C4-2B (cell line): ENCODE measurements around the gene FCGR1A.
"Not testable (repeated sequence)": the region's sequence is repeated elsewhere in the genome, so short reads cannot be mapped to it uniquely, and the experiment has no call there.

ENCODE experiments used
- H3K27ac ChIP-seq: fragments of 450-650 bp; 2 replicates; pipeline ENCODE4 v1.5.1; 2017

Gene FCGR1A

DNA sequence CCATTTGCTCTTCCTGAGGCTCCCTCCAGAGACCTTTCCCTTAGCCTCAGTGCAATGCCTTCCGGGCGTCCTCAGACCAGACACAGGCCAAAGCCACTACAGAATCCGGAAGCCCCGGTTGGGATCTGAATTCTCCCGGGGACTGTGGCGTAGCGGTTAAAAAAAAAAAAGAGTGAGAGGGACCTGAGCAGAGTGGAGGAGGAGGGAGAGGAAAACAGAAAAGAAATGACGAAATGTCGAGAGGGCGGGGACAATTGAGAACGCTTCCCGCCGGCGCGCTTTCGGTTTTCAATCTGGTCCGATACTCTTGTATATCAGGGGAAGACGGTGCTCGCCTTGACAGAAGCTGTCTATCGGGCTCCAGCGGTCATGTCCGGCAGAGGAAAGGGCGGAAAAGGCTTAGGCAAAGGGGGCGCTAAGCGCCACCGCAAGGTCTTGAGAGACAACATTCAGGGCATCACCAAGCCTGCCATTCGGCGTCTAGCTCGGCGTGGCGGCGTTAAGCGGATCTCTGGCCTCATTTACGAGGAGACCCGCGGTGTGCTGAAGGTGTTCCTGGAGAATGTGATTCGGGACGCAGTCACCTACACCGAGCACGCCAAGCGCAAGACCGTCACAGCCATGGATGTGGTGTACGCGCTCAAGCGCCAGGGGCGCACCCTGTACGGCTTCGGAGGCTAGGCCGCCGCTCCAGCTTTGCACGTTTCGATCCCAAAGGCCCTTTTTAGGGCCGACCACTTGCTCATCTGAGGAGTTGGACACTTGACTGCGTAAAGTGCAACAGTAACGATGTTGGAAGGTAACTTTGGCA, 50.0 kb downstream of the FCGR1A start:
- H3K27ac ChIP-seq = not testable (repeated sequence)

DNA sequence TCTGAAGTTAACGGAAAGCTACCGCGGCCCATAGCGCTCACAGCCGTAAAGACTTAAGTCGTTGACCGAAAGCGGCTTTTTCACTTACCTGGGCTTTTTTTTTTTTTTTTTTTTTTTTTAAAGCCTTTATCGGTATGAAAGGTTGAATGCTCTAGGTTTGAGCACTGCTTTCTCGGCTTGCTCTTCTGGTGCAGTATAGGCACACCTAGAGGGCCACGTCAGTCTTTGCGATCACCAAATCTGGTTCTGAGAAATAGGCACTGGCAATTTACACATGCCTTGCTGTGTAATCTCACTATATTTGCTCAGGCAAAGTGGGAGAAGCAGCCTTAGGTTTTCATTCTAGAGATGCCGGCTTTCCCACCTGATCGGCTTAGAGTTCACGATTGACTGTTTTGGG, 50.6 kb downstream of the FCGR1A start:
- H3K27ac ChIP-seq = not testable (repeated sequence)

DNA sequence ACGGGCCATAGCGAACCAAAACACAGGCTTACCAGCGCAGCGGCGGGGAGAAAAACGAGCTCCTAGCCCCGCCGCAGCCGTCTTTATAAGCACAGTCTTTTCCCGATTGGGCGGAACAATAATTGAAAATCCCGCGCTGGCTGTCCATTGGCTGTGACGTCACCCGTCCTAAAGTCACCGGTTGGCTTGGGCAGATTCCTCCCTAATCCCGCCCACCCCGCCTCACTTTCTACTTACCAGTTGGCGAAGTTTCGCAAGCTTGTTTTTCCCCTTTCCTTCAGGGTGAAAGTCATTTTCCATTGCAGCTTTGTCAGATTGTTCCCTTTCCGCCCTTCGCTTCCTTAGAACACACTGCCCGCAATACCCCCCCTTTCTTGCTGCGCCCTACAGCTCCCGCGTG, 58.7 kb downstream of the FCGR1A start:
- H3K27ac ChIP-seq = not testable (repeated sequence)
